ENCODE results near the gene GUCY1A1.

DNA sequence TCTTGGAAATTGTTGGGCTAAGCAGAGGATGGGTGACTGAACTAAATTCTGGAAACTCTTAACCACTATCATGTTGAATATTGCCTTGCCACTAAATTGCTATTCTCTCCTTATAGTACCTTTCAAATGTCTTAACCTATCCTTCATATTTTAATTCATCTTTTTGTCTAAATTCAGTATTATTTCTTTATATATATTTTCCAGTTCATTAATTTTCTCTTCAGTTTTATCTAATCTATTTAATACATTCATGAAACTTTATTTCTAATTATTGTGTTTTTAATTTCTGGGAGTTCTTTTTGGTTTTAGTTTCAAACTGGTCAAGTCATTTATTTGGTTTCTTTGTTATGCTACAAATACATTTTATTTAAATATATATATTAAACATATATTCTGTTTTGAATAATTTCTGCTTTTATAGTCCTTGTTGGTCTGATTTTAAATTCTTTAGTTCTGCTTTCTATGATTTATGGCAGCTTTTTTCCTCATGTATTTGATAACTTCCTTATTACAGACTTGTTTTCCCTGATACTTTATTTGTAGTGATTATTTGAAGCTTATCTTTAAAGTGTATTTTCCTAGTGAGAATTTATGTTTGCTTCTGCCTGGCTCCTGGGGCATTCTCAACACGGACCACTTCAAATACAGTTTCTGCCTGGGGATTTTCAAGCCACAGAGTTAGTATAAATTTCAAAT, 8.5 kb upstream of the GUCY1A1 start:
- TF ChIP-seq, protein P1, sequence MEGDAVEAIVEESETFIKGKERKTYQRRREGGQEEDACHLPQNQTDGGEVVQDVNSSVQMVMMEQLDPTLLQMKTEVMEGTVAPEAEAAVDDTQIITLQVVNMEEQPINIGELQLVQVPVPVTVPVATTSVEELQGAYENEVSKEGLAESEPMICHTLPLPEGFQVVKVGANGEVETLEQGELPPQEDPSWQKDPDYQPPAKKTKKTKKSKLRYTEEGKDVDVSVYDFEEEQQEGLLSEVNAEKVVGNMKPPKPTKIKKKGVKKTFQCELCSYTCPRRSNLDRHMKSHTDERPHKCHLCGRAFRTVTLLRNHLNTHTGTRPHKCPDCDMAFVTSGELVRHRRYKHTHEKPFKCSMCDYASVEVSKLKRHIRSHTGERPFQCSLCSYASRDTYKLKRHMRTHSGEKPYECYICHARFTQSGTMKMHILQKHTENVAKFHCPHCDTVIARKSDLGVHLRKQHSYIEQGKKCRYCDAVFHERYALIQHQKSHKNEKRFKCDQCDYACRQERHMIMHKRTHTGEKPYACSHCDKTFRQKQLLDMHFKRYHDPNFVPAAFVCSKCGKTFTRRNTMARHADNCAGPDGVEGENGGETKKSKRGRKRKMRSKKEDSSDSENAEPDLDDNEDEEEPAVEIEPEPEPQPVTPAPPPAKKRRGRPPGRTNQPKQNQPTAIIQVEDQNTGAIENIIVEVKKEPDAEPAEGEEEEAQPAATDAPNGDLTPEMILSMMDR (conservative IDR thresholded peaks at IDR 0.05 in 1 of 2, IDR thresholded peaks at IDR 0.05 in 1 of 2; ENCODE audit: low read depth in 1 of 2, low read length in 2 of 2) = no peak
- TF ChIP-seq EZH2 (IDR thresholded peaks at IDR 0.05; ENCODE audit: low read length, missing control alignments) = no peak

All from fibroblast of lung (primary cell).